ENCODE data around the gene PHLPP1.

The PHLPP1 gene

DNA sequence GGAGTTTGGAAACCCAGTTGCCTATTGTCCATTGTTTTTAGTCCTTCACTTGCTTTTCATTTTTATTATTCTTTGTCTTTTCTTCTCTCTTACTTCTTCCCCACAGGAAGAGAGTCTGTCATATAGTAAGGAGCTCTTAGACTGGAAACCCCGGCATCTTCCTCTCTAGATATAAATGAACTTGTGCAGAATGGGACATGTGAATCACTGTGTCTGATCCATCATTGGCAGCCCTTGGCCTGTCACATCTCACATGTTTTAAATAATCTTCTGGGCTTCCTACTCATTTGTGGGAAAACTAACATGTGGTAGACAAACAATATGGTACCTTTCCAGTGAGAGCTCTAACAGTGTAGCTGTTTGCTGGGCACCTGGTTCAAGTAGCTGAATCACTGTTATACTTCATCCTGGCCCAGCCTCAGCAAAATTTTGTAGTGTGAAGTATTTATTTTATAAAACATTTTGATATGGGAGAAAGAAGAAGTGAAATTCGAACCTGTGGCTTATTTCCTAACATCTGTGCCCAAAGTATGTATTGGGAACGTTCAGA, 112.8 kb downstream of the PHLPP1 start:
- Histone ChIP-seq H3K4me3 (ENCODE audit: low read length) (no peak overlapping the region), H3K4me2 (ENCODE audit: low read length) (no peak overlapping the region), H3K4me1 (ENCODE audit: low read length) (peaks cover 29% of the 10 kb centered on the region), H2AFZ (ENCODE audit: low read depth, low read length) (no peak overlapping the region), H3K27ac (ENCODE audit: low read length) (no peak overlapping the region), H4K20me1 (ENCODE audit: insufficient read depth, low read length) (0 out of 2 replicates have a peak, but pooled peaks cover 3% of the 10 kb centered on the region), H3K36me3 (replicated peaks; ENCODE audit: low read depth, low read length) (peaks cover 3% of the 10 kb centered on the region), H3K9me3 (ENCODE audit: insufficient read depth, low read length) (no peaks in the 10 kb centered on the region), H3K9ac (ENCODE audit: low read length) (no peak overlapping the region), H3K79me2 (ENCODE audit: low read length) (no peaks in the 10 kb centered on the region), H3K27me3 (ENCODE audit: low read depth, low read length) (no peaks in the 10 kb centered on the region)
- no peak for TF ChIP-seq EZH2phosphoT487 (IDR thresholded peaks at IDR 0.05; ENCODE audit: low read depth)
- TF ChIP-seq, protein P1, sequence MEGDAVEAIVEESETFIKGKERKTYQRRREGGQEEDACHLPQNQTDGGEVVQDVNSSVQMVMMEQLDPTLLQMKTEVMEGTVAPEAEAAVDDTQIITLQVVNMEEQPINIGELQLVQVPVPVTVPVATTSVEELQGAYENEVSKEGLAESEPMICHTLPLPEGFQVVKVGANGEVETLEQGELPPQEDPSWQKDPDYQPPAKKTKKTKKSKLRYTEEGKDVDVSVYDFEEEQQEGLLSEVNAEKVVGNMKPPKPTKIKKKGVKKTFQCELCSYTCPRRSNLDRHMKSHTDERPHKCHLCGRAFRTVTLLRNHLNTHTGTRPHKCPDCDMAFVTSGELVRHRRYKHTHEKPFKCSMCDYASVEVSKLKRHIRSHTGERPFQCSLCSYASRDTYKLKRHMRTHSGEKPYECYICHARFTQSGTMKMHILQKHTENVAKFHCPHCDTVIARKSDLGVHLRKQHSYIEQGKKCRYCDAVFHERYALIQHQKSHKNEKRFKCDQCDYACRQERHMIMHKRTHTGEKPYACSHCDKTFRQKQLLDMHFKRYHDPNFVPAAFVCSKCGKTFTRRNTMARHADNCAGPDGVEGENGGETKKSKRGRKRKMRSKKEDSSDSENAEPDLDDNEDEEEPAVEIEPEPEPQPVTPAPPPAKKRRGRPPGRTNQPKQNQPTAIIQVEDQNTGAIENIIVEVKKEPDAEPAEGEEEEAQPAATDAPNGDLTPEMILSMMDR (IDR thresholded peaks at IDR 0.05; ENCODE audit: low read depth, low read length) = no peak

DNA sequence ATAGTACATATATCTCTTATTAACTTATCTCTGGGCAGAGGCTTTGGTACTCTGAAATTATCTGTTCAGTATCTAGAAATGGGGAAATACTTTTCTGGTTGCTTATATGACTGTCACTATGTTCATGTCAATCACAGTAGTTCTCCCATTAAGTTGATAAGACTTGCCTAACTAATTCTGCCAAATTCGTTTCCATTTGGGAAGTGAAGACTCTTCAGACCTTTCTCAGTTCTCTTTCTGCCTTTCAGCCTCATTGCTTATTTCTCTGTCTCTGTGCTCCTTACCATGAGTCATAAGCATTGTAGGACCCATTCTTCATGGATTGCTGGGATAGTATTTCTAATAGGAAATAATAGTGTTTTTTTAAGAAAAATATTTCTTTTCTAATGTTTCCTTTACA, 113.5 kb downstream of the PHLPP1 start:
- no peak for TF ChIP-seq EZH2phosphoT487 (IDR thresholded peaks at IDR 0.05; ENCODE audit: low read depth)
- TF ChIP-seq, protein P1 (IDR thresholded peaks at IDR 0.05; ENCODE audit: low read depth, low read length) = no peak
- Histone ChIP-seq H3K4me2 (ENCODE audit: low read length) (peak overlapping the region; percentile 9; the same call in 1 of the 2 replicates), H3K4me1 (ENCODE audit: low read length) (peaks cover 34% of the 10 kb centered on the region), H4K20me1 (ENCODE audit: insufficient read depth, low read length) (0 out of 2 replicates have a peak, but pooled peaks cover 3% of the 10 kb centered on the region), H3K27ac (ENCODE audit: low read length) (no peak overlapping the region), H3K4me3 (ENCODE audit: low read length) (no peak overlapping the region), H2AFZ (ENCODE audit: low read depth, low read length) (no peak overlapping the region), H3K9me3 (ENCODE audit: insufficient read depth, low read length) (no peaks in the 10 kb centered on the region), H3K79me2 (ENCODE audit: low read length) (no peaks in the 10 kb centered on the region), H3K27me3 (ENCODE audit: low read depth, low read length) (no peaks in the 10 kb centered on the region), H3K9ac (ENCODE audit: low read length) (no peak overlapping the region), H3K36me3 (replicated peaks; ENCODE audit: low read depth, low read length) (peaks cover 3% of the 10 kb centered on the region)

DNA sequence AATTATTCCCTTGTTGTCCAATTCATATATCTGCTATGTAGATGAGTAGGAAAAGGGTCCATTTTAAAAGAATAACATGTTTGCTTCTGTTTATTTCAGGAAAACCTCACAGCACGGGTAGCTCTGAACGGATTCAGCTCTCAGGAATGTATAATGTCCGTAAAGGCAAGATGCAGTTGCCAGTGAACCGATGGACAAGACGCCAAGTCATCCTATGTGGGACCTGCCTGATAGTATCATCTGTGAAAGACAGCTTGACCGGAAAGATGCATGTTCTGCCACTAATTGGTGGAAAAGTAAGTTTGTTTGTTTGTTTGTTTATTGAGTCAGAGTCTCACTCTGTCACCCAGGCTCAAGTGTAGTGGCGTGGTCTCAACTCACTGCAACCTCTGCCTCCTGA, 114.6 kb downstream of the PHLPP1 start:
- H3K4me2 ChIP-seq (ENCODE audit: low read length) = no peak overlapping the region

DNA sequence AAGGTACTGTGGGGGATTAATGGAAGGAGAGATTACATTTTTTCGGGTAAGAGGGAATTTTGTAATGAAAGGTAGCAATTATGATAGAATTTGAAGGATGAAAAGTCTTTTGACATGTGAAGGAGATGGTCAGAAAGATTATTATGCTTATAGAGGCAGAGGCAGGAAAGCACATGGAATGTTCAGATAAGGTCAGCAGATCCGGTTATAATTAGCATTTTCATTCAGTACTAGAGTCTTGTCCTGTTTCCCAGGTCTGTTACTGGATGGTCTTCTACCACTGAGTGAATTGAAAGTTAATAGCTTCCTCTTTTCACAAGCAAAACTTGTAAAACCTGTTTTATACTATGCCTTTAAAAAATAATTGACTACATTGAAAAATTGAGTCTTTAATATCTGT, 116.9 kb downstream of the PHLPP1 start:
- H3K9ac ChIP-seq (ENCODE audit: low read length) = no peak overlapping the region
- H3K4me1 ChIP-seq (ENCODE audit: low read length) = peaks cover 37% of the 10 kb centered on the region
- 0 out of 2 replicates have a peak, but pooled peaks cover 3% of the 10 kb centered on the region for H4K20me1 ChIP-seq (ENCODE audit: insufficient read depth, low read length)
- no peaks in the 10 kb centered on the region for H3K79me2 ChIP-seq (ENCODE audit: low read length)
- no peaks in the 10 kb centered on the region for H3K9me3 ChIP-seq (ENCODE audit: insufficient read depth, low read length)
- TF ChIP-seq, protein P1 (IDR thresholded peaks at IDR 0.05; ENCODE audit: low read depth, low read length) = no peak
- TF ChIP-seq EZH2phosphoT487 (IDR thresholded peaks at IDR 0.05; ENCODE audit: low read depth) = no peak
- no peak overlapping the region for H3K27ac ChIP-seq (ENCODE audit: low read length)
- H3K36me3 ChIP-seq (replicated peaks; ENCODE audit: low read depth, low read length) = peaks cover 3% of the 10 kb centered on the region
- H3K27me3 ChIP-seq (ENCODE audit: low read depth, low read length) = no peaks in the 10 kb centered on the region
- no peak overlapping the region for H2AFZ ChIP-seq (ENCODE audit: low read depth, low read length)
- H3K4me3 ChIP-seq (ENCODE audit: low read length) = no peak overlapping the region
- peak overlapping the region; percentile 15 for H3K4me2 ChIP-seq (ENCODE audit: low read length)

More for the DNA sequence above, 114.6 kb downstream of the PHLPP1 start:
- Histone ChIP-seq H3K4me3 (ENCODE audit: low read length) (no peak overlapping the region), H3K79me2 (ENCODE audit: low read length) (no peaks in the 10 kb centered on the region), H2AFZ (ENCODE audit: low read depth, low read length) (no peak overlapping the region), H3K4me1 (ENCODE audit: low read length) (peaks cover 37% of the 10 kb centered on the region), H3K9ac (ENCODE audit: low read length) (no peak overlapping the region), H3K27me3 (ENCODE audit: low read depth, low read length) (no peaks in the 10 kb centered on the region), H3K27ac (ENCODE audit: low read length) (no peak overlapping the region), H3K36me3 (replicated peaks; ENCODE audit: low read depth, low read length) (peaks cover 3% of the 10 kb centered on the region), H3K9me3 (ENCODE audit: insufficient read depth, low read length) (no peaks in the 10 kb centered on the region), H4K20me1 (ENCODE audit: insufficient read depth, low read length) (0 out of 2 replicates have a peak, but pooled peaks cover 3% of the 10 kb centered on the region)
- TF ChIP-seq EZH2phosphoT487 (IDR thresholded peaks at IDR 0.05; ENCODE audit: low read depth) = no peak
- TF ChIP-seq, protein P1 (IDR thresholded peaks at IDR 0.05; ENCODE audit: low read depth, low read length) = no peak
